Neural cell (in vitro differentiated cells): ENCODE data around the gene CREB3L4. TPM values are rescaled to one million over a fixed set of nuclear protein-coding genes. Genes with fewer than 3 reads are reported as not detected.

Experiments
- H2AFZ ChIP-seq: fragments of 200-600, 300-800 bp; sonication (generic), shearing (Covaris generic); 2 replicates; pipeline ENCODE4 v1.6.0; 2014; ENCODE audit warnings: low read depth, mild to moderate bottlenecking, antibody characterized with exemption, low read length, moderate library complexity
- H3F3A ChIP-seq: fragments of 200-600 bp; shearing (Covaris generic); 2 replicates; pipeline ENCODE4 v1.6.1; 2016; ENCODE audit warnings: mild to moderate bottlenecking, moderate library complexity, mixed read lengths, antibody characterized with exemption, low read length; ENCODE audit not compliant: insufficient read depth, poor library complexity, severe bottlenecking
- H3K27ac ChIP-seq: fragments of 200-600, 300-800 bp; sonication (generic), shearing (Covaris generic); 2 replicates; pipeline ENCODE4 v1.5.1; 2014; ENCODE audit warnings: mild to moderate bottlenecking, low read length, moderate library complexity
- H3K27me3 ChIP-seq: fragments of 300-800, 200-600 bp; sonication (generic), shearing (Covaris generic); 2 replicates; pipeline ENCODE4 v1.6.0; 2014; ENCODE audit warnings: mild to moderate bottlenecking, low read depth, low read length, moderate library complexity; ENCODE audit not compliant: insufficient read depth
- H3K36me3 ChIP-seq: fragments of 300-800, 200-600 bp; sonication (generic), shearing (Covaris generic); 2 replicates; pipeline ENCODE4 v1.5.1; 2014; ENCODE audit warnings: mild to moderate bottlenecking, antibody characterized with exemption, low read length, moderate library complexity; ENCODE audit not compliant: insufficient read depth
- H3K4me2 ChIP-seq: fragments of 300-800, 200-600 bp; sonication (generic), shearing (Covaris generic); 2 replicates; pipeline ENCODE4 v1.6.0; 2014; ENCODE audit warnings: mild to moderate bottlenecking, low read length
- H3K4me3 ChIP-seq: fragments of 300-800, 200-600 bp; sonication (generic), shearing (Covaris generic); 2 replicates; pipeline ENCODE4 v1.5.1; 2014; ENCODE audit warnings: mild to moderate bottlenecking, low read length, moderate library complexity
- H3K79me2 ChIP-seq: fragments of 200-600 bp; shearing (Covaris generic); replicated peaks from 2 replicates; pipeline ENCODE4 v1.6.0; 2014; ENCODE audit warnings: mild to moderate bottlenecking, low read length, moderate library complexity; ENCODE audit not compliant: insufficient read depth
- H3K9ac ChIP-seq: fragments of 300-800, 200-600 bp; sonication (generic), shearing (Covaris generic); 2 replicates; pipeline ENCODE4 v1.6.1; 2016; ENCODE audit warnings: mild to moderate bottlenecking, low read length, mixed read lengths
- H3K9me2 ChIP-seq: fragments of 200-600 bp; shearing (Covaris generic); 2 replicates; pipeline ENCODE4 v1.6.1; 2016; ENCODE audit warnings: mild to moderate bottlenecking, low read length, mixed read lengths; ENCODE audit not compliant: insufficient read depth
- H3K9me3 ChIP-seq: fragments of 200-600, 300-800 bp; sonication (generic), shearing (Covaris generic); 2 replicates; pipeline ENCODE4 v1.6.1; 2016; ENCODE audit warnings: mild to moderate bottlenecking, mixed run types, low read length, moderate library complexity, mixed read lengths
- H4K20me1 ChIP-seq: fragments of 200-600 bp; shearing (Covaris generic); 2 replicates; pipeline ENCODE4 v1.6.1; 2016; ENCODE audit warnings: mild to moderate bottlenecking, mixed run types; ENCODE audit not compliant: insufficient read depth
- EP300 ChIP-seq: fragments of 450-650 bp; conservative IDR thresholded peaks from 2 replicates; pipeline ENCODE4 v1.6.1; 2014; ENCODE audit warnings: antibody characterized with exemption, mild to moderate bottlenecking, moderate library complexity; ENCODE audit not compliant: poor library complexity, severe bottlenecking
- EZH2 ChIP-seq: fragments of 200-600, 300-800 bp; shearing (Covaris generic), sonication (generic); IDR thresholded peaks from 2 replicates; pipeline ENCODE4 v1.6.1; 2014; ENCODE audit warnings: antibody characterized with exemption, low read length, borderline replicate concordance, mild to moderate bottlenecking; ENCODE audit not compliant: insufficient read depth, poor library complexity, severe bottlenecking
- MXI1 ChIP-seq: fragments of 450-650 bp; conservative IDR thresholded peaks from 2 replicates; pipeline ENCODE4 v1.6.1; 2014; ENCODE audit warnings: antibody characterized with exemption, mild to moderate bottlenecking; ENCODE audit not compliant: poor library complexity, severe bottlenecking
- POLR2AphosphoS5 ChIP-seq: IDR thresholded peaks from 2 replicates; pipeline ENCODE4 v1.6.1; 2012
- RAD21 ChIP-seq: fragments of 450-650 bp; conservative IDR thresholded peaks from 2 replicates; pipeline ENCODE4 v1.6.1; 2014; ENCODE audit warnings: antibody characterized with exemption, mild to moderate bottlenecking, moderate library complexity
- SMC3 ChIP-seq: fragments of 450-650 bp; conservative IDR thresholded peaks from 2 replicates; pipeline ENCODE4 v1.6.1; 2014; ENCODE audit warnings: antibody characterized with exemption, mild to moderate bottlenecking, moderate library complexity; ENCODE audit not compliant: poor library complexity
- TAF1 ChIP-seq: IDR thresholded peaks from 2 replicates; pipeline ENCODE4 v1.6.1; 2012; ENCODE audit warnings: low read depth
- polyA plus RNA-seq: library from polyadenylated mRNA; depleted of rRNA; stranded (reverse); fragments of >200 nt; gene quantifications from 2 replicates; pipeline ENCODE4 v1.2.3, GENCODE V29; 2014
- TF ChIP-seq, protein P1 (sequence below): fragments of 450-650 bp; IDR thresholded peaks from 2 replicates; pipeline ENCODE4 v1.5.1; 2014; ENCODE audit warnings: antibody characterized with exemption, mild to moderate bottlenecking, moderate library complexity; ENCODE audit not compliant: poor library complexity, severe bottlenecking
- TF ChIP-seq, protein P2 (sequence below): IDR thresholded peaks from 2 replicates; pipeline ENCODE4 v1.6.1; 2012; ENCODE audit warnings: borderline replicate concordance

Gene CREB3L4
- polyA plus RNA-seq, 1 donor from 2014 or later, result 18.0 TPM

DNA sequence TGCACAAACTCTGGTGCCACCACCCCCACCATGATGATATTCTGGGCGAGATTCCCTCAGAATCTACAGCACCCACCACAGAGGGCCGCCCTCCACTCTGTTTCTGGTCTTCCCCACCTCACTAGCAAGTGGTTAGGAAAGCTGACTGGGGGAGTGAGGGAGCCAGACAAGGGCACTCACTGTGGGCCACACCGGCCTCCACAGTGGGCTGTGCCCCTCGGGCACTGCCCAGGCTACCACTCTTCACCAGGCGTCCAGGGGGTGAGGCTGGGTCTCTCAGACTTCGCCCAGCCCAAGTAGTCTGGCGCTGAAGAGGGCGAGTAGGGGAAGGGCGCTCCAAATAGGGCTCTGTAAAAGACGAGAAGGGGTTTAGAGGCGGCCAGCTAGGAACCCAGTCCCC lies 33.7 kb upstream of the CREB3L4 start:
- Histone ChIP-seq H3K36me3 (no peaks in the 10 kb centered on the region), H4K20me1 (no peaks in the 10 kb centered on the region)

DNA sequence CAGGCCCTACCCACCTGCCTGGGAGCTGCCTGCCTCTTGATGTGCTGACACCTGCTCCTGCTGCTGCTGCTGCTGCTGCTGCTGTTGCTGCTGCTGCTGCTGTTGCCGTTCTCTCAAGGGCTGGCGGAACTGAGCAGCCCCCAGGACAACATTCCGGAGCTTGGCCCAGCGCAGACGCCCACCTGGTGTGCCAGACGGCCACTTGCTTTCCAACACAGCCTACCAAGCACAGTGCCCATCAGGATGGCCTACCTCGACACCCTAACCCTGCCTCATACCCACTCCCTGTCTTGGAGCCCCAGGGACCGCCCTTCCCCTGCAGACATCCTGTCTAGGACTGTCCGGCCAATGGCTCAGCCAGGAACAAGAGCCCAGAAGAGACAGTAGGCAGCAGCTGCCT lies 33.0 kb upstream of the CREB3L4 start:
- H2AFZ ChIP-seq, result no peak overlapping the region
- no peaks in the 10 kb centered on the region for H3K9me3 ChIP-seq
- no peaks in the 10 kb centered on the region for H4K20me1 ChIP-seq
- no peak overlapping the region for H3K4me2 ChIP-seq
- TF ChIP-seq EP300 (no peak), MXI1 (no peak), TAF1 (no peak), POLR2AphosphoS5 (no peak), EZH2 (no peak), RAD21 (no peak), SMC3 (no peak)
- TF ChIP-seq, protein P1, sequence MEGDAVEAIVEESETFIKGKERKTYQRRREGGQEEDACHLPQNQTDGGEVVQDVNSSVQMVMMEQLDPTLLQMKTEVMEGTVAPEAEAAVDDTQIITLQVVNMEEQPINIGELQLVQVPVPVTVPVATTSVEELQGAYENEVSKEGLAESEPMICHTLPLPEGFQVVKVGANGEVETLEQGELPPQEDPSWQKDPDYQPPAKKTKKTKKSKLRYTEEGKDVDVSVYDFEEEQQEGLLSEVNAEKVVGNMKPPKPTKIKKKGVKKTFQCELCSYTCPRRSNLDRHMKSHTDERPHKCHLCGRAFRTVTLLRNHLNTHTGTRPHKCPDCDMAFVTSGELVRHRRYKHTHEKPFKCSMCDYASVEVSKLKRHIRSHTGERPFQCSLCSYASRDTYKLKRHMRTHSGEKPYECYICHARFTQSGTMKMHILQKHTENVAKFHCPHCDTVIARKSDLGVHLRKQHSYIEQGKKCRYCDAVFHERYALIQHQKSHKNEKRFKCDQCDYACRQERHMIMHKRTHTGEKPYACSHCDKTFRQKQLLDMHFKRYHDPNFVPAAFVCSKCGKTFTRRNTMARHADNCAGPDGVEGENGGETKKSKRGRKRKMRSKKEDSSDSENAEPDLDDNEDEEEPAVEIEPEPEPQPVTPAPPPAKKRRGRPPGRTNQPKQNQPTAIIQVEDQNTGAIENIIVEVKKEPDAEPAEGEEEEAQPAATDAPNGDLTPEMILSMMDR, result no peak
- TF ChIP-seq, protein P2, sequence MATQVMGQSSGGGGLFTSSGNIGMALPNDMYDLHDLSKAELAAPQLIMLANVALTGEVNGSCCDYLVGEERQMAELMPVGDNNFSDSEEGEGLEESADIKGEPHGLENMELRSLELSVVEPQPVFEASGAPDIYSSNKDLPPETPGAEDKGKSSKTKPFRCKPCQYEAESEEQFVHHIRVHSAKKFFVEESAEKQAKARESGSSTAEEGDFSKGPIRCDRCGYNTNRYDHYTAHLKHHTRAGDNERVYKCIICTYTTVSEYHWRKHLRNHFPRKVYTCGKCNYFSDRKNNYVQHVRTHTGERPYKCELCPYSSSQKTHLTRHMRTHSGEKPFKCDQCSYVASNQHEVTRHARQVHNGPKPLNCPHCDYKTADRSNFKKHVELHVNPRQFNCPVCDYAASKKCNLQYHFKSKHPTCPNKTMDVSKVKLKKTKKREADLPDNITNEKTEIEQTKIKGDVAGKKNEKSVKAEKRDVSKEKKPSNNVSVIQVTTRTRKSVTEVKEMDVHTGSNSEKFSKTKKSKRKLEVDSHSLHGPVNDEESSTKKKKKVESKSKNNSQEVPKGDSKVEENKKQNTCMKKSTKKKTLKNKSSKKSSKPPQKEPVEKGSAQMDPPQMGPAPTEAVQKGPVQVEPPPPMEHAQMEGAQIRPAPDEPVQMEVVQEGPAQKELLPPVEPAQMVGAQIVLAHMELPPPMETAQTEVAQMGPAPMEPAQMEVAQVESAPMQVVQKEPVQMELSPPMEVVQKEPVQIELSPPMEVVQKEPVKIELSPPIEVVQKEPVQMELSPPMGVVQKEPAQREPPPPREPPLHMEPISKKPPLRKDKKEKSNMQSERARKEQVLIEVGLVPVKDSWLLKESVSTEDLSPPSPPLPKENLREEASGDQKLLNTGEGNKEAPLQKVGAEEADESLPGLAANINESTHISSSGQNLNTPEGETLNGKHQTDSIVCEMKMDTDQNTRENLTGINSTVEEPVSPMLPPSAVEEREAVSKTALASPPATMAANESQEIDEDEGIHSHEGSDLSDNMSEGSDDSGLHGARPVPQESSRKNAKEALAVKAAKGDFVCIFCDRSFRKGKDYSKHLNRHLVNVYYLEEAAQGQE, result no peak
- no peak overlapping the region for H3K27ac ChIP-seq
- H3K36me3 ChIP-seq, result no peaks in the 10 kb centered on the region
- no peaks in the 10 kb centered on the region for H3K9me2 ChIP-seq
- H3K27me3 ChIP-seq, result no peaks in the 10 kb centered on the region
- H3K79me2 ChIP-seq, result no peaks in the 10 kb centered on the region
- no peak overlapping the region for H3K4me3 ChIP-seq
- H3F3A ChIP-seq, result no peaks in the 10 kb centered on the region
- no peak overlapping the region for H3K9ac ChIP-seq

More for the DNA sequence above, 33.7 kb upstream of the CREB3L4 start:
- H3K9me3 ChIP-seq, result no peaks in the 10 kb centered on the region
- no peak overlapping the region for H2AFZ ChIP-seq
- no peak for TF ChIP-seq POLR2AphosphoS5
- TF ChIP-seq, protein P1, result no peak
- no peak for TF ChIP-seq MXI1
- TF ChIP-seq, protein P2, result no peak
- no peak for TF ChIP-seq EP300
- no peak for TF ChIP-seq EZH2
- no peak for TF ChIP-seq TAF1
- no peak for TF ChIP-seq SMC3
- TF ChIP-seq RAD21, result no peak
- H3K27me3 ChIP-seq, result no peaks in the 10 kb centered on the region
- H3K4me2 ChIP-seq, result no peak overlapping the region
- no peak overlapping the region for H3K4me3 ChIP-seq
- no peaks in the 10 kb centered on the region for H3K79me2 ChIP-seq
- H3K27ac ChIP-seq, result no peak overlapping the region
- no peaks in the 10 kb centered on the region for H3F3A ChIP-seq
- H3K9me2 ChIP-seq, result no peaks in the 10 kb centered on the region
- H3K9ac ChIP-seq, result no peak overlapping the region
